Duodenal mucosa (tissue), 2 donors: Measurements from ENCODE around the gene BCAP31.
A peak's percentile ranks its signal among the peaks of the same experiment; 100 is the strongest.
"Not testable (repeated sequence)": the region's sequence is repeated elsewhere in the genome, so short reads cannot be mapped to it uniquely, and the experiment has no call there.

Experiments
- H3K27ac ChIP-seq: one replicate; pipeline ENCODE4 v1.7.0; 2013; ENCODE audit warnings: low read depth, low read length
- H3K27me3 ChIP-seq, 2 donors: one replicate each; pipeline ENCODE4 v1.7.0; 2013; ENCODE audit warnings: low read length in 2 of 2, control low read depth in 1 of 2; ENCODE audit not compliant: insufficient read depth in 2 of 2, control insufficient read depth in 1 of 2
- H3K36me3 ChIP-seq, 2 donors: one replicate each; pipeline ENCODE4 v1.7.0; 2013; ENCODE audit warnings: low read length in 2 of 2, control low read depth in 1 of 2; ENCODE audit not compliant: insufficient read depth in 2 of 2, control insufficient read depth in 1 of 2
- H3K4me1 ChIP-seq, 2 donors: one replicate each; pipeline ENCODE4 v1.7.0; 2013; ENCODE audit warnings: low read length in 2 of 2, control low read depth in 1 of 2; ENCODE audit not compliant: insufficient read depth in 2 of 2, control insufficient read depth in 1 of 2
- H3K4me3 ChIP-seq, 2 donors: one replicate each; pipeline ENCODE4 v1.7.0; 2013; ENCODE audit warnings: low read length in 2 of 2, low read depth in 1 of 2
- H3K9ac ChIP-seq, 2 donors: one replicate each; pipeline ENCODE4 v1.7.0; 2013; ENCODE audit warnings: low read length in 2 of 2, low read depth in 1 of 2
- H3K9me3 ChIP-seq, 2 donors: one replicate each; pipeline ENCODE4 v1.7.0; 2013; ENCODE audit warnings: low read length in 2 of 2, control low read depth in 1 of 2; ENCODE audit not compliant: control insufficient read depth in 1 of 2

The BCAP31 gene

GRCh38 chrX:153693216-153694086 lies 30.7 kb downstream of the BCAP31 start:
- no peaks in the 10 kb centered on the region for H3K9me3 ChIP-seq

GRCh38 chrX:153692611-153693156 lies 31.5 kb downstream of the BCAP31 start:
- peaks cover 0 to 3% of the 10 kb centered on the region in 2 donors for H3K36me3 ChIP-seq
- no peaks in the 10 kb centered on the region for H3K27me3 ChIP-seq

More at GRCh38 chrX:153693216-153694086, 30.7 kb downstream of the BCAP31 start:
- Histone ChIP-seq H3K4me3 (no peak overlapping the region), H3K9ac (no peak overlapping the region), H3K27ac (no peak overlapping the region), H3K36me3 (peaks cover 0 to 3% of the 10 kb centered on the region in 2 donors), H3K27me3 (no peaks in the 10 kb centered on the region), H3K4me1 (peaks cover 0 to 4% of the 10 kb centered on the region in 2 donors)

GRCh38 chrX:153692003-153692402 lies 32.2 kb downstream of the BCAP31 start:
- Histone ChIP-seq H3K4me1 (peaks cover 0 to 4% of the 10 kb centered on the region in 2 donors), H3K4me3 (no peak overlapping the region), H3K9ac (no peak overlapping the region), H3K27me3 (no peaks in the 10 kb centered on the region), H3K9me3 (no peaks in the 10 kb centered on the region), H3K36me3 (peaks cover 0 to 3% of the 10 kb centered on the region in 2 donors), H3K27ac (no peak overlapping the region)

More at GRCh38 chrX:153692611-153693156, 31.5 kb downstream of the BCAP31 start:
- Histone ChIP-seq H3K4me1 (peaks cover 0 to 4% of the 10 kb centered on the region in 2 donors), H3K27ac (no peak overlapping the region), H3K4me3 (no peak overlapping the region), H3K9me3 (no peaks in the 10 kb centered on the region), H3K9ac (no peak overlapping the region)

- H3K4me1 ChIP-seq, H3K36me3 ChIP-seq, H3K9me3 ChIP-seq, H3K9ac ChIP-seq, H3K27me3 ChIP-seq, H3K27ac ChIP-seq, H3K4me3 ChIP-seq: not testable (repeated sequence)
Observed at GRCh38 chrX:153691032-153691827, 33.0 kb downstream of the BCAP31 start.

- Histone ChIP-seq H3K36me3 (no peaks in the 10 kb centered on the region), H3K27ac (no peak overlapping the region), H3K9me3 (no peaks in the 10 kb centered on the region), H3K4me3 (no peak overlapping the region), H3K4me1 (peaks cover 0 to 4% of the 10 kb centered on the region in 2 donors), H3K9ac (no peak overlapping the region), H3K27me3 (no peaks in the 10 kb centered on the region)
Observed at GRCh38 chrX:153690466-153690865, 33.7 kb downstream of the BCAP31 start.

GRCh38 chrX:153689654-153690465 lies 34.3 kb downstream of the BCAP31 start:
- no peak overlapping the region for H3K9ac ChIP-seq
- peaks cover 0 to 4% of the 10 kb centered on the region in 2 donors for H3K4me1 ChIP-seq
- peak overlapping the region in 1 of 2 donors; percentile 36 for H3K4me3 ChIP-seq
- H3K27me3 ChIP-seq, result no peaks in the 10 kb centered on the region
- no peaks in the 10 kb centered on the region for H3K36me3 ChIP-seq
- H3K27ac ChIP-seq, result peak overlapping the region; percentile 10
- no peaks in the 10 kb centered on the region for H3K9me3 ChIP-seq

GRCh38 chrX:153688911-153689590 lies 35.1 kb downstream of the BCAP31 start:
- no peaks in the 10 kb centered on the region for H3K9me3 ChIP-seq
- H3K36me3 ChIP-seq, result no peaks in the 10 kb centered on the region
- no peak overlapping the region for H3K27ac ChIP-seq
- H3K9ac ChIP-seq, result no peak overlapping the region
- H3K4me1 ChIP-seq, result peaks cover 0 to 4% of the 10 kb centered on the region in 2 donors
- no peak overlapping the region for H3K4me3 ChIP-seq
- no peaks in the 10 kb centered on the region for H3K27me3 ChIP-seq

GRCh38 chrX:153688506-153688905 lies 35.7 kb downstream of the BCAP31 start:
- Histone ChIP-seq H3K27ac (no peak overlapping the region), H3K9me3 (no peaks in the 10 kb centered on the region), H3K4me3 (peak overlapping the region in 1 of 2 donors; percentile 16), H3K9ac (no peak overlapping the region), H3K4me1 (peaks cover 0 to 4% of the 10 kb centered on the region in 2 donors), H3K27me3 (no peaks in the 10 kb centered on the region), H3K36me3 (no peaks in the 10 kb centered on the region)

GRCh38 chrX:153688071-153688470 lies 36.1 kb downstream of the BCAP31 start:
- no peak overlapping the region for H3K9ac ChIP-seq
- no peaks in the 10 kb centered on the region for H3K9me3 ChIP-seq
- H3K36me3 ChIP-seq, result no peaks in the 10 kb centered on the region
- no peak overlapping the region for H3K4me3 ChIP-seq
- peaks cover 0 to 4% of the 10 kb centered on the region in 2 donors for H3K4me1 ChIP-seq
- no peak overlapping the region for H3K27ac ChIP-seq
- H3K27me3 ChIP-seq, result no peaks in the 10 kb centered on the region
